ENCODE measurements around the gene EXOC3L2.

EXOC3L2 gene

GRCh38 chr19:45202637-45203036, 42.6 kb downstream of the EXOC3L2 start:
- TF ChIP-seq EZH2phosphoT487 (IDR thresholded peaks at IDR 0.05; ENCODE audit: low read length) (no peak), CTCF (IDR thresholded peaks at IDR 0.05; ENCODE audit: low read length) (no peak), EZH2 (optimal IDR thresholded peaks at IDR 0.05; ENCODE audit: low read depth, low read length) (no peak)
- no peak overlapping the region for H3K9ac ChIP-seq (ENCODE audit: low read length)
- H3K27ac ChIP-seq (ENCODE audit: low read length) = no peak overlapping the region
- no peaks in the 10 kb centered on the region for H3K9me2 ChIP-seq (replicated peaks; ENCODE audit: insufficient read depth, low read length)
- H3K4me2 ChIP-seq (ENCODE audit: low read depth, low read length) = no peak overlapping the region
- H3K9me3 ChIP-seq (replicated peaks; ENCODE audit: insufficient read depth, low read length) = no peaks in the 10 kb centered on the region
- no peaks in the 10 kb centered on the region for H3K79me2 ChIP-seq (ENCODE audit: low read length)
- H3K4me1 ChIP-seq (ENCODE audit: low read length) = no peaks in the 10 kb centered on the region
- H3F3A ChIP-seq (ENCODE audit: insufficient read depth, low read length) = no peaks in the 10 kb centered on the region
- H2AFZ ChIP-seq (ENCODE audit: low read length) = no peak overlapping the region
- H4K20me1 ChIP-seq (ENCODE audit: insufficient read depth, low read length) = no peaks in the 10 kb centered on the region
- H3K27me3 ChIP-seq (replicated peaks; ENCODE audit: insufficient read depth, low read length) = peaks cover 3% of the 10 kb centered on the region; the same call in 1 of the 2 replicates
- DNase-seq = no peak
- no peak overlapping the region for H3K4me3 ChIP-seq (ENCODE audit: low read length)
- no peaks in the 10 kb centered on the region for H3K36me3 ChIP-seq (replicated peaks; ENCODE audit: insufficient read depth, low read length)

DNA sequence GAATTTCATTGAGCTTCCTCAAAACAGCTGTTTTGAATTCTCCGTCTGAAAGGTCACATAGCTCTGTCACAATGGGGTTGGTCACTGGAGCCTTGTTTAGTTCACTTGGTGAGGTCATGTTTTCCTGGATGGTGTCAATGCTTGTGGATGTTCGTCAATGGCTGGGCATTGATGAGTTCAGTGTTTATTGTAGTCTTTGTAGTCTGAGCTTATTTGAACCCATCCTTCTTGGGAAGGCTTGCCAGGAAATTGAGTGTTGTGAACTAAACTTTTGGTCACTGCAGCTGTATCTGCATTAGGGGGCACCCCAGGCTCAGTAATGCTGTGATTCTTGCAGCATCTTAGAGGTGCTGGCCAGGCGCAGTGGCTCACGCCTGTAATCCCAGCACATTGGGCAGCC, 44.6 kb downstream of the EXOC3L2 start:
- Histone ChIP-seq H3K36me3 (replicated peaks; ENCODE audit: insufficient read depth, low read length) (no peaks in the 10 kb centered on the region), H3K4me3 (ENCODE audit: low read length) (no peak overlapping the region), H3K9me2 (replicated peaks; ENCODE audit: insufficient read depth, low read length) (no peaks in the 10 kb centered on the region), H3K27ac (ENCODE audit: low read length) (no peak overlapping the region), H3F3A (ENCODE audit: insufficient read depth, low read length) (no peaks in the 10 kb centered on the region), H3K4me2 (ENCODE audit: low read depth, low read length) (no peak overlapping the region), H3K9ac (ENCODE audit: low read length) (no peak overlapping the region), H3K9me3 (replicated peaks; ENCODE audit: insufficient read depth, low read length) (no peaks in the 10 kb centered on the region), H3K4me1 (ENCODE audit: low read length) (no peaks in the 10 kb centered on the region), H3K79me2 (ENCODE audit: low read length) (no peaks in the 10 kb centered on the region), H3K27me3 (replicated peaks; ENCODE audit: insufficient read depth, low read length) (peaks cover 9% of the 10 kb centered on the region), H4K20me1 (ENCODE audit: insufficient read depth, low read length) (no peaks in the 10 kb centered on the region), H2AFZ (ENCODE audit: low read length) (no peak overlapping the region)
- TF ChIP-seq EZH2 (optimal IDR thresholded peaks at IDR 0.05; ENCODE audit: low read depth, low read length) = no peak
- no peak for TF ChIP-seq CTCF (IDR thresholded peaks at IDR 0.05; ENCODE audit: low read length)
- no peak for TF ChIP-seq EZH2phosphoT487 (IDR thresholded peaks at IDR 0.05; ENCODE audit: low read length)
- no peak for DNase-seq

- Histone ChIP-seq H2AFZ (ENCODE audit: low read length) (no peak overlapping the region), H3K9me3 (replicated peaks; ENCODE audit: insufficient read depth, low read length) (no peaks in the 10 kb centered on the region), H3F3A (ENCODE audit: insufficient read depth, low read length) (no peaks in the 10 kb centered on the region), H4K20me1 (ENCODE audit: insufficient read depth, low read length) (no peaks in the 10 kb centered on the region), H3K27me3 (replicated peaks; ENCODE audit: insufficient read depth, low read length) (peaks cover 9% of the 10 kb centered on the region), H3K9ac (ENCODE audit: low read length) (no peak overlapping the region), H3K4me3 (ENCODE audit: low read length) (no peak overlapping the region), H3K36me3 (replicated peaks; ENCODE audit: insufficient read depth, low read length) (no peaks in the 10 kb centered on the region), H3K4me2 (ENCODE audit: low read depth, low read length) (no peak overlapping the region), H3K4me1 (ENCODE audit: low read length) (no peaks in the 10 kb centered on the region), H3K79me2 (ENCODE audit: low read length) (no peaks in the 10 kb centered on the region), H3K9me2 (replicated peaks; ENCODE audit: insufficient read depth, low read length) (no peaks in the 10 kb centered on the region), H3K27ac (ENCODE audit: low read length) (no peak overlapping the region)
- DNase-seq = no peak
- TF ChIP-seq EZH2phosphoT487 (IDR thresholded peaks at IDR 0.05; ENCODE audit: low read length) = no peak
- no peak for TF ChIP-seq CTCF (IDR thresholded peaks at IDR 0.05; ENCODE audit: low read length)
- TF ChIP-seq EZH2 (optimal IDR thresholded peaks at IDR 0.05; ENCODE audit: low read depth, low read length) = no peak
These were observed 49.4 kb downstream of the EXOC3L2 start for GRCh38 chr19:45195764-45196163.
